Upper lobe of right lung (tissue), 1 donor: ENCODE results near the gene SMIM35. TPM values are rescaled to one million over a fixed set of nuclear protein-coding genes. Genes with fewer than 3 reads are reported as not detected.
A peak's percentile ranks its signal among the peaks of the same experiment; 100 is the strongest.

Experiments
- ATAC-seq: fragments of 200-7000 bp; cut with Tn5 transposase; one replicate; pipeline ENCODE4 v1.9.1; 2020; ENCODE audit warnings: mild to moderate bottlenecking, moderate library complexity
- DNase-seq: peaks from one replicate; pipeline ENCODE4 v3.0.0-alpha.2; 2020
- H3K27ac ChIP-seq: fragments of 200-600 bp; one replicate; pipeline ENCODE4 v1.8.0; 2022
- H3K27me3 ChIP-seq: fragments of 200-600 bp; one replicate; pipeline ENCODE4 v1.8.0; 2022; ENCODE audit warnings: mild to moderate bottlenecking
- H3K36me3 ChIP-seq: fragments of 200-600 bp; one replicate; pipeline ENCODE4 v1.8.0; 2022
- H3K4me1 ChIP-seq: fragments of 200-600 bp; one replicate; pipeline ENCODE4 v1.8.0; 2022
- H3K4me3 ChIP-seq: fragments of 200-600 bp; one replicate; pipeline ENCODE4 v1.8.0; 2022; ENCODE audit warnings: mild to moderate bottlenecking
- H3K9me3 ChIP-seq: fragments of 200-600 bp; one replicate; pipeline ENCODE4 v1.8.0; 2022
- CTCF ChIP-seq: fragments of 200-600 bp; IDR thresholded peaks from one replicate; pipeline ENCODE4 v1.8.0; 2022; ENCODE audit warnings: antibody characterized with exemption
- intact Hi-C: fragments of 100-400 bp; cut with DNase I; formaldehyde crosslinking; loops from one replicate; pipeline ENCODE4 v1.11.0; 2022
- total RNA-seq: library from RNA; stranded (reverse); fragmentation: NEBNext Ultra II Directional; extraction: Animal tissue kit (Norgen Biotek cat#: 25700); gene quantifications from one replicate; pipeline ENCODE4 v1.2.1, GENCODE V29; 2021
- donor health status: DM: no; HTN: yes; CAD: no; lungs with severe emphysema.

The SMIM35 gene
- total RNA-seq, 1 donor from 2014 or later = not detected

GRCh38 chr11:118000850-118001228 lies 85.9 kb downstream of the SMIM35 start:
- Histone ChIP-seq H3K4me3 (no peak overlapping the region), H3K9me3 (no peaks in the 10 kb centered on the region), H3K27ac (peak overlapping the region; percentile 66), H3K27me3 (no peaks in the 10 kb centered on the region), H3K4me1 (peaks cover 26% of the 10 kb centered on the region), H3K36me3 (peaks cover 9% of the 10 kb centered on the region)
- DNase-seq (no peak), ATAC-seq (no peak)
- TF ChIP-seq CTCF = no peak
- intact Hi-C loops = no loop called here

GRCh38 chr11:118000067-118000849 lies 86.5 kb downstream of the SMIM35 start:
- peaks cover 26% of the 10 kb centered on the region for H3K4me1 ChIP-seq
- peaks cover 13% of the 10 kb centered on the region for H3K36me3 ChIP-seq
- ATAC-seq (no peak), DNase-seq (no peak)
- H3K27ac ChIP-seq = no peak overlapping the region
- H3K27me3 ChIP-seq = no peaks in the 10 kb centered on the region
- H3K4me3 ChIP-seq = no peak overlapping the region
- intact Hi-C loops = no loop called here
- H3K9me3 ChIP-seq = no peaks in the 10 kb centered on the region
- TF ChIP-seq CTCF = no peak

GRCh38 chr11:117999354-117999993 lies 87.3 kb downstream of the SMIM35 start:
- no peak for TF ChIP-seq CTCF
- intact Hi-C loops = no loop called here
- H3K27me3 ChIP-seq = no peaks in the 10 kb centered on the region
- H3K27ac ChIP-seq = no peak overlapping the region
- DNase-seq (no peak), ATAC-seq (no peak)
- peaks cover 26% of the 10 kb centered on the region for H3K4me1 ChIP-seq
- peaks cover 18% of the 10 kb centered on the region for H3K36me3 ChIP-seq
- H3K4me3 ChIP-seq = no peak overlapping the region
- H3K9me3 ChIP-seq = no peaks in the 10 kb centered on the region

GRCh38 chr11:117998664-117999353 lies 88.0 kb downstream of the SMIM35 start:
- Histone ChIP-seq H3K4me1 (peaks cover 26% of the 10 kb centered on the region), H3K27ac (no peak overlapping the region), H3K9me3 (no peaks in the 10 kb centered on the region), H3K27me3 (no peaks in the 10 kb centered on the region), H3K36me3 (peaks cover 24% of the 10 kb centered on the region), H3K4me3 (no peak overlapping the region)
- DNase-seq = no peak
- TF ChIP-seq CTCF = no peak
- intact Hi-C loops = no loop called here
- ATAC-seq = no peak

GRCh38 chr11:117997823-117998579 lies 88.8 kb downstream of the SMIM35 start:
- no peaks in the 10 kb centered on the region for H3K27me3 ChIP-seq
- H3K27ac ChIP-seq = no peak overlapping the region
- intact Hi-C loops = no loop called here
- peaks cover 24% of the 10 kb centered on the region for H3K36me3 ChIP-seq
- no peak for TF ChIP-seq CTCF
- H3K4me3 ChIP-seq = no peak overlapping the region
- H3K9me3 ChIP-seq = no peaks in the 10 kb centered on the region
- no peak for ATAC-seq
- peaks cover 19% of the 10 kb centered on the region for H3K4me1 ChIP-seq
- DNase-seq = no peak
